ENCODE data around the gene GJD2.

The GJD2 gene

DNA sequence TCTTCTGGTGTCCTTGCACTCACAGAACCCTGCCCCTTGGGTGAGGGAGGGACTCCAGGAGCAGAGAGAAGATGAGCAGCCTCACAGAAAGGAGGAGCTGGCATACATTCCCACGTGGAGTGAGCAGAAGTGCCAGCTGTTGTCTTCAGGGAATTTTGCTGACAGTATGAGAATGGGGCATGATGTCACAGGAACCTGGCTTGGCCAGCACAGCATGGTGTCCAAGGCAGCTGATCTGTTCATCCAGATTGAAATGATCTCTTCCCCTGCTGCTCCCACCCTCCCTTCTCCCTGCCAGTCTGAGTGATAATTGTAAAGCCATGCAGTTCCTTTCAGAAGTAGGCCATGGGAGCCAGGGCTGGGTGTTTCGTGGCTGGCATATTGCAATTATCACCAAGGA is 53.3 kb downstream of the GJD2 start:
- DNase-seq (ENCODE audit: low read depth) = no peak
- Histone ChIP-seq H3K36me3 (ENCODE audit: control insufficient read depth, insufficient read depth, low read length, severe bottlenecking) (no peaks in the 10 kb centered on the region), H3K4me3 (ENCODE audit: low read length) (no peak overlapping the region), H3K9ac (ENCODE audit: low read length) (no peak overlapping the region), H3K27me3 (replicated peaks; ENCODE audit: control insufficient read depth, insufficient read depth, low read length) (peaks cover 41% of the 10 kb centered on the region), H3K4me1 (ENCODE audit: control insufficient read depth, insufficient read depth, low read length) (no peaks in the 10 kb centered on the region), H3K9me3 (ENCODE audit: control insufficient read depth, low read length) (no peaks in the 10 kb centered on the region)
